ENCODE measurements around the gene GSTA4.

The GSTA4 gene

DNA sequence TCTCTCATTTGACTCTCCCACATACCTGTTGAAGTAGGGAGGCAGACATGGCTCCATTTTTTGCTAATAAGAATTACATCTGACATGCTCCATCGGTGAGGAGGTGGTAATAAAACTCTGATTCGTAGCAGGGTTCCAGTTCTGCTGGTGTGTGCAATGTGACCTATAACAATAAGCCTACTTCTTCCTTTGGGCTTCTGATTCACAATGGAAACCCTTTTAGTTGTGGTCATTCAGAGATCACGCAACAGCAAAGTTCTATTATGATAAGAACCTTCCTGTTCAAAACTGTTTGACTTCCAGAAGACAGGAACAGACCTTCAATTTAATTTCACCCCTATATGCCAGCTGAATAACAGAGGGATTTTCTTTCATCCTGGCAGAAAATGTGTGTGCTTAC lies 31.4 kb upstream of the GSTA4 start:
- Histone ChIP-seq H3K27ac (ENCODE audit: low read length) (no peak overlapping the region), H3K4me1 (ENCODE audit: low read length) (peaks cover 5% of the 10 kb centered on the region; the same call in 1 of the 2 replicates), H4K20me1 (ENCODE audit: insufficient read depth, low read length) (no peaks in the 10 kb centered on the region), H3K36me3 (replicated peaks; ENCODE audit: low read depth, low read length) (peaks cover 9% of the 10 kb centered on the region), H3K9ac (ENCODE audit: low read length) (no peak overlapping the region), H3K27me3 (ENCODE audit: low read depth, low read length) (no peaks in the 10 kb centered on the region), H3K9me3 (ENCODE audit: insufficient read depth, low read length) (no peaks in the 10 kb centered on the region), H3K4me2 (ENCODE audit: low read length) (no peak overlapping the region), H3K4me3 (ENCODE audit: low read length) (no peak overlapping the region), H2AFZ (ENCODE audit: low read depth, low read length) (no peak overlapping the region), H3K79me2 (ENCODE audit: low read length) (no peaks in the 10 kb centered on the region)
- TF ChIP-seq, protein P1, sequence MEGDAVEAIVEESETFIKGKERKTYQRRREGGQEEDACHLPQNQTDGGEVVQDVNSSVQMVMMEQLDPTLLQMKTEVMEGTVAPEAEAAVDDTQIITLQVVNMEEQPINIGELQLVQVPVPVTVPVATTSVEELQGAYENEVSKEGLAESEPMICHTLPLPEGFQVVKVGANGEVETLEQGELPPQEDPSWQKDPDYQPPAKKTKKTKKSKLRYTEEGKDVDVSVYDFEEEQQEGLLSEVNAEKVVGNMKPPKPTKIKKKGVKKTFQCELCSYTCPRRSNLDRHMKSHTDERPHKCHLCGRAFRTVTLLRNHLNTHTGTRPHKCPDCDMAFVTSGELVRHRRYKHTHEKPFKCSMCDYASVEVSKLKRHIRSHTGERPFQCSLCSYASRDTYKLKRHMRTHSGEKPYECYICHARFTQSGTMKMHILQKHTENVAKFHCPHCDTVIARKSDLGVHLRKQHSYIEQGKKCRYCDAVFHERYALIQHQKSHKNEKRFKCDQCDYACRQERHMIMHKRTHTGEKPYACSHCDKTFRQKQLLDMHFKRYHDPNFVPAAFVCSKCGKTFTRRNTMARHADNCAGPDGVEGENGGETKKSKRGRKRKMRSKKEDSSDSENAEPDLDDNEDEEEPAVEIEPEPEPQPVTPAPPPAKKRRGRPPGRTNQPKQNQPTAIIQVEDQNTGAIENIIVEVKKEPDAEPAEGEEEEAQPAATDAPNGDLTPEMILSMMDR (IDR thresholded peaks at IDR 0.05; ENCODE audit: low read depth, low read length), result no peak
- TF ChIP-seq EZH2phosphoT487 (IDR thresholded peaks at IDR 0.05; ENCODE audit: low read depth), result no peak

DNA sequence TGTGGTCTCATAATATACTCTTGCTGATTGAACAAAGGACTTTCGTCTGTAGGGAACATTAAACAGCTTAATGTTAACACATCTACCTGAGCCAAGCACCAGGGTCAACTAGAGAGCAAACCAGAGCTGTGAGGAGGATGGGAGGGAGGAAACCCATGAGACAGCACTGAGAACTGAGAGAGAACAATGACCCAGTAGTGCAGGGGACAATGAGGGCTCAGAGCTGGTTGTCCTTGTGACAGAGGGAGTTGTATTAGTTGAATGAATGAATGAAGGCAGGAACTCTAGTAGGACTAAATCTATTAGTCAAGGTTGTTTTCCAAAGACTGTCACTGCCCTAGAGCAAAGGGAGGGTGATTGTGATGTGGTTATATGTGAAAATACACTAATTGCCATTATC lies 28.2 kb upstream of the GSTA4 start:
- no peaks in the 10 kb centered on the region for H3K27me3 ChIP-seq (ENCODE audit: low read depth, low read length)
- H3K4me1 ChIP-seq (ENCODE audit: low read length), result no peaks in the 10 kb centered on the region
- TF ChIP-seq, protein P1 (IDR thresholded peaks at IDR 0.05; ENCODE audit: low read depth, low read length), result no peak
- TF ChIP-seq EZH2phosphoT487 (IDR thresholded peaks at IDR 0.05; ENCODE audit: low read depth), result no peak
- H3K36me3 ChIP-seq (replicated peaks; ENCODE audit: low read depth, low read length), result peaks cover 4% of the 10 kb centered on the region
- H3K79me2 ChIP-seq (ENCODE audit: low read length), result no peaks in the 10 kb centered on the region
- no peak overlapping the region for H3K9ac ChIP-seq (ENCODE audit: low read length)
- no peak overlapping the region for H2AFZ ChIP-seq (ENCODE audit: low read depth, low read length)
- H3K9me3 ChIP-seq (ENCODE audit: insufficient read depth, low read length), result no peaks in the 10 kb centered on the region
- H3K27ac ChIP-seq (ENCODE audit: low read length), result no peak overlapping the region
- no peak overlapping the region for H3K4me3 ChIP-seq (ENCODE audit: low read length)
- H3K4me2 ChIP-seq (ENCODE audit: low read length), result no peak overlapping the region
- H4K20me1 ChIP-seq (ENCODE audit: insufficient read depth, low read length), result no peaks in the 10 kb centered on the region

DNA sequence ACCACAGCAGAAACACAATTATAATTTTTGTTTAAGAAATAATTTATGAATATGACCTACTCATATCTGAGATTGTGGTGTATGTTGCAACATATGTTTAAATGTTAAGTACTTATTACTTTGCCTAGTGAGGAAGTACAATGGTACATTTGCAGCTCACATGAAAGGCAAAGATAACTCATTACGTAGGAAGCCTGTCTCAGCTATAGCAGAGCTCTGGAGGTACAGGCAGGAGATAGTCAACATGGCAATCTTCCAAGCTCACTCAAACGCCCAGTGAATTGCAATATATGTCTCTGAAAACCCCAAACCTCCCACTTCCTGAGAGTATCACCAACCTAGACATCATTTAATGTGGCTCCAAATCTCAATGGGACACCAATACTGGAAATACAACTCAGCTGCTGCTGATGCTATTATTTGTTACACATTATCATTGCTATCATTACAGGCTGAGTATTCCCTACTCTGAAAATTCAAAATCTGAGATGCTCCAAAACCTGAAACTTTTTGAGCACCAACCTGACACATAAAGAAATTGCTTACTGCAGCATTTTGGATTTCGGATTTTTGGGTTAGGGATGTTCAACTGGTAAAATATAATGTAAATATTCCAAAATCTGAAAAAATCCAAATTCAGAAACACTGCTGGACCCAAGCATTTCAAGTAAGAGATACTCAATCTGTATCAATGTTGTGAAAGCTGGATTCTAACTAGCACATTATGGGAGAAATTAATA lies 25.1 kb upstream of the GSTA4 start:
- no peak for TF ChIP-seq EZH2phosphoT487 (IDR thresholded peaks at IDR 0.05; ENCODE audit: low read depth)
- TF ChIP-seq, protein P1 (IDR thresholded peaks at IDR 0.05; ENCODE audit: low read depth, low read length), result no peak

DNA sequence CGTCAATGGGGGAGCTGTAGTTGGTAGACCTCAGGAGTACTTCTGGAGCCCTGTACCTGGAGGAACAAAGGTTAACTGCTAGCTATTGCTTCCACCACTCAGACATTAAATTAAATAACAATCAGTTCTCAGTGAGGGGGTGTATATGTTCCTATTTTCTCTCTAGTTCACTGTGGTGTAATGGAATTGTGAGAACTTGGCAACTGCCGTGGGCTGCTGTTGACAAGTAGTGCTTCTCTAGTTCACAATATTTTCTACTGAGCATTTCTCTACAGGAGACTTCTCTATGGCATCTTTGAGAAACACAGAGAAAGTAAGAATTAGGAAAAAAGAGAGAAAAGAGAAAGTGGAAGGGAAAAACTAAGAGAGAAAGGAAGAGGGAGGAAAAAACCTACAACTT lies 23.4 kb upstream of the GSTA4 start:
- TF ChIP-seq EZH2phosphoT487 (IDR thresholded peaks at IDR 0.05; ENCODE audit: low read depth), result no peak
- TF ChIP-seq, protein P1 (IDR thresholded peaks at IDR 0.05; ENCODE audit: low read depth, low read length), result no peak

More for the DNA sequence above, 25.1 kb upstream of the GSTA4 start:
- Histone ChIP-seq H2AFZ (ENCODE audit: low read depth, low read length) (no peak overlapping the region), H3K27me3 (ENCODE audit: low read depth, low read length) (no peaks in the 10 kb centered on the region), H3K36me3 (replicated peaks; ENCODE audit: low read depth, low read length) (peaks cover 4% of the 10 kb centered on the region), H3K9ac (ENCODE audit: low read length) (no peak overlapping the region), H3K9me3 (ENCODE audit: insufficient read depth, low read length) (no peaks in the 10 kb centered on the region), H4K20me1 (ENCODE audit: insufficient read depth, low read length) (no peaks in the 10 kb centered on the region), H3K4me3 (ENCODE audit: low read length) (no peak overlapping the region), H3K4me2 (ENCODE audit: low read length) (no peak overlapping the region), H3K27ac (ENCODE audit: low read length) (no peak overlapping the region), H3K79me2 (ENCODE audit: low read length) (no peaks in the 10 kb centered on the region), H3K4me1 (ENCODE audit: low read length) (no peaks in the 10 kb centered on the region)

More for the DNA sequence above, 23.4 kb upstream of the GSTA4 start:
- no peak overlapping the region for H3K9ac ChIP-seq (ENCODE audit: low read length)
- no peak overlapping the region for H3K4me3 ChIP-seq (ENCODE audit: low read length)
- no peaks in the 10 kb centered on the region for H3K4me1 ChIP-seq (ENCODE audit: low read length)
- no peaks in the 10 kb centered on the region for H3K36me3 ChIP-seq (replicated peaks; ENCODE audit: low read depth, low read length)
- H3K27ac ChIP-seq (ENCODE audit: low read length), result no peak overlapping the region
- H3K27me3 ChIP-seq (ENCODE audit: low read depth, low read length), result no peaks in the 10 kb centered on the region
- no peaks in the 10 kb centered on the region for H3K79me2 ChIP-seq (ENCODE audit: low read length)
- H2AFZ ChIP-seq (ENCODE audit: low read depth, low read length), result no peak overlapping the region
- no peak overlapping the region for H3K4me2 ChIP-seq (ENCODE audit: low read length)
- no peaks in the 10 kb centered on the region for H4K20me1 ChIP-seq (ENCODE audit: insufficient read depth, low read length)
- H3K9me3 ChIP-seq (ENCODE audit: insufficient read depth, low read length), result no peaks in the 10 kb centered on the region
